ENCODE measurements around the gene MACROH2A2.
A peak's percentile ranks its signal among the peaks of the same experiment; 100 is the strongest.
"Not testable (repeated sequence)": the region's sequence is repeated elsewhere in the genome, so short reads cannot be mapped to it uniquely, and the experiment has no call there.

MACROH2A2 gene

DNA sequence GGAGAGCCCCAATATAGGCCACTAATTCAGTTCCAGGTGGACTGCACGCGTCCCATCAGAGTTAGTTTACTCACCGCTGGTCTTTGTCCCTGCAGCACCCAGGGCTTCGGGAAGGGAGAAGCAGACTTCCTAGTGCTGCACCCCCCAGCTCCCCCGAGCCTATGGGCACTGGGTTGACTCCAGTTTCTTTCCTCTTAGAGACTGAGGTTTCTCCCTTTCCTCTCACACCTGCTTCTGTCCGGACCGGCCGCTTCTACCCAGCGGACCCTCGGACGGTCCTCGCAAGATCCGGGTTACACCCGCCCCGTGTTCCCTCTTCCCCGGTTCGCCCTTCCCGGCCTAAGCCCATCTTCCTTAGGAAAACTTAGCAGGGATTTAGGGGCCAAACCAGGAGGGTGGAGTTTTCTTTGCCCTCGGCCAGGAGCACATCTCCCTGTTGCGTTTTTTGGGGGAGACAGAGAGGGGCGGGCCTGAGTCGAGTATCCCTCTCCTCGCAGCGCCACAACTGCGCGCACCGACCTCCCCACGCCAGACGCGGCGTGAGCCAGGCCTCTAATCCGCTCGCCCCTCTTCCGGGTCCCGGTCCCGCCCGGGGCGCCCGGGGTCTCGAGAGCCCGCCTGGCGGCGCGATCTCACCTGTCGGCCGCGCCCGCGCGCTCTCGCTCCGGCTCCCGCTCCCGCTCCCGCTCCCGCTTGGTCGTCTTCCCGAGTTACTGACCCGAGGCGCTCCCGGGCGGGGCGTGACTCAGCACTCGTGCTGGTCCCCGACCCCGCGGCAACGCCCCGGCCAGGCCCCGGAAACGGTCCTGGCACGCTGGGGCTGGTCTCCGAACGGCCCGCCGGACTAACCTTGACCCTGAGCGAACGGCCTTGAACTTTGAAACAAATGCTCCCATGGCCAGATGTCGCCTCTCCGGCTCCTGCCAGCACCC lies 79.7 kb downstream of the MACROH2A2 start, which contains the start of gene AIFM2:
Gene AIFM2, minus strand, starts transcription at position 728 of the 932 bp plus-strand sequence. CDS start 8,741 bp downstream, outside the sequence.
- DNase-seq, result no peak

DNA sequence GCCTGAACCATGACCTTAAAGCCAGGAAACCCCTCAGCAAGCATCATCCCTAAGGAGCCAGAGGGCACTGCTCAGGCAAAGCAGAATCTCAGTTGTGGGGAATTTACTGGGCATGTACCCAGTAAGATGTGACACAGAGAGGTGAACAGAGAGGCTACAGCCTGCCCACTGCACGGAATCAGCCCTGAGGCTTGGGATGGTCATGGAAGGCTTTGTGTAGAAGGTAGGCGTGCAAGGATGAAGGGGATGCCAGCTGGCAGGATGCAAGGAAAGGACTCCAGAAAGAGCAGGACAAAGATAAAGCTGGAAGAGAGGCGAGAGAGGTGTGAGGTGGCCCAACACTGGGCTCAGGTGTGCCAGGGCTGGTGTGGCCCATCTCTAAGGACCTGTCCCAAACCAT lies 82.4 kb downstream of the MACROH2A2 start:
- DNase-seq, result no peak

DNA sequence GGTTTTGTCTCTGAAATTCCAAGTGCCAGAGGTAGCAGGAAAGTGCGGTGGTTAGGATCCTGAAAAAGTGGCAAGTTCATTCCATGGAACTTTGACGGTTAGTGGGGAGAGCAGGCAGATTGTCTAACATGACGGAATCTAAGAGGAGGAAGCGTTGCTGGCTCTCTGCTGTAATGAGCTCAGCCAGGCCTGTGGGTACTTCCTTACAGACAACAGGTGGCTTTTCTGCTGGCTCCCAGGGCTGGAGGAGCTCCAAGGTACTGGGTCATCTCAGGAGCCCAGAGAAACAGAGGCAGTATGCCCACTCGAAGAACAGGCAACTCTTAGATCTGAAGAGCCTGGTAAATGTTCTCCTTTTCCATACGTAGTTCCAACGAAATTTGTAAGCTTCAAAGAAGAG lies 83.0 kb downstream of the MACROH2A2 start:
- no peak for DNase-seq

DNA sequence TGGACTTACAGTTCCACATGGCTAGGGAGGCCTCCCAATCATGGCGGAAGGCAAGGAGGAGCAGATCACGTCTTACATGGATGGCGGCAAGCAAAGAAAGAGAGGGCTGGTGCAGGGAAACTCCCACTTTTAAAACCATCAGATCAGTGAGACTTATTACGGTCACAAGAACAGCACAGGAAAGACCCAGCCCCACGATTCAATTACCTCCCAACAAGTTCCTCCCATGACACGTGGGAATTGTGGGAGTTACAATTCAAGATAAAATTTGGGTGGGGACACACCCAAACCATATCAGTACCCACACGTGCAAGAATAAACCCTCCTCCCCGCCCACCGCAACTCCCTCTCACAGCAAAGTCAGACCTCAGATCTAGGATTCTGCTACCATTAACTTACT lies 84.5 kb downstream of the MACROH2A2 start:
- DNase-seq, result no peak

DNA sequence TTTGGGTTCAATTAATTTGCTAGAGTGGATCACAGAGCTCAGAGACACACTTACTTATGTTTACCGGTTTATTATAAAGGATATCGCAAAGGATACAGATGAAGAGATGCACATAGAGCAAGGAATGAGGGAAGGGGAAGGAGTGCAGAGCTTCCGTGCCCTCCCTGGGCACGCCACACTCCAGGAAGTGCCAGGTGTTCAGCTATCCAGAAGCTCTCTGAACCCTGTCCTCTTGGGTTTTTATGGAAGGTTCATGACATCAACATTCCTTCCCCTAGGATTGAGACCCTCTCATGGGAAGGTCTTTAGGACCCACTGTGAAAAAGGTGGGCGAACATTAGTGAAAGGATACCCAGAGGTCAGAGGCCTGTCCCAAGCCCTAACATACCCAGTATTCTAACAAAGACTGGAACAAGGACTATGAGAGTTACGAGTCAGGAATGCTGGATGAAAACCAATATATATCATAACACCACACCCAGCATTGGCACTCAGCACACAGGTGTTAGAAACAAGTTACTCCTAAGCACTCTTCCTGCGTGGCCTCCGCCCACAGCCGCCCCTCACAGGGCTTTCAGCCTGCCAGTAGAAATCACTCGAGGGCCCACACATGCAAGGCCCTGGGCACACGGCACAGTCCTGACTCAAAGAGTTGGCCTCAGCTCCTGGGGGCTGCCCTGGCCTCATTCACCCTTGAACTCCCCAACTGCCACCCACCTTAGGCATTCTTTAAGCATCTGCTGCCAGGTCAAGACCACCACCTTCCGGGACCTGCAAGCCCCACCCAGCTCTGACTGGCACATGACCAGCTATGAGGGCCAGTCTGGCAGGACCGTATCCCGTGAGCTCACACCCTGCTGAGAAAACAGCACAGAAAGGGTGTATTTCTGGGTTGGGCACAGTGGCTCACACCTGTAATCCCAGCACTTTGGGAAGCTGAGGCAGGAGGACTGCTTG lies 85.6 kb downstream of the MACROH2A2 start:
- no peak for DNase-seq

DNA sequence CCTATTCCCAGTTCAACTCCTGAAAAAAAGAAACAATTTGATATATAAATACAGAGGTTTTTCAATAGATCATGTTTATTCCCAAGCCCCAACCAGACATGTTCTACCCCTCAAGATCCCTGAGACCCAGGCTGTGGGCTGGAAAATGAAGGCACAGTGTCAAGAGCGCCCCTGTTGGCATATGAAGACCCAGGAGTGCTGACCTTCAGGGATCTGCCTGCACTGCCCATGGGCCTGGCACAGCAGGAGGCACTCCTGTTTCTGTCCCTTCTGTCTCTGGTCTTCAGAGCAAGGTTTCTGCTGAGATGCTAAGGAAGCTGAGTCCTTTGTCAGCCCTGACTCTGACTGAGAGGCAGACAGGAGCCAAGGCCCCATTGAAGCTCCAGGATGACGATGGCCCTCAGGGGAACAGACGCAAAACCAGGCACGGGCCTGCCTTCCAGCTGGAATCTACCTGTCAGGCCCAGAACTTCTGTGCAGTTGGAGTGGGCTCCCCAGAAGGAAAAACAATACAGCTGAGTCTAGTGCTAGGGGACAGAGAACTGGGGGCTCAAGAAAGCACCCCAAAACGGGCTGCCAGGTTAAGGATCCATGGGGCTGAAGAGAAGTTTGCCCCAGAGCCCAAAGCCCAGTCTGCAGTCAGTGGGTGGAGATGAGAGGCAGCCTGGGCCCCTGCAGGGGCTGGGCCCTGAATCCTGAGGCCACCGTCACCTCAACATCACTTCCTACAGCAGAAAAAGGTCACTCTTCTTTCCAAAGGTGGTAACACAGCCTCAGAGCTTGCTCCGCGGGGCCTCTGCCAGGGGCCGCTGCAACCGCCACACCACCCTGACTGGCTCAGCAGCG lies 86.7 kb downstream of the MACROH2A2 start:
- no peak for DNase-seq

DNA sequence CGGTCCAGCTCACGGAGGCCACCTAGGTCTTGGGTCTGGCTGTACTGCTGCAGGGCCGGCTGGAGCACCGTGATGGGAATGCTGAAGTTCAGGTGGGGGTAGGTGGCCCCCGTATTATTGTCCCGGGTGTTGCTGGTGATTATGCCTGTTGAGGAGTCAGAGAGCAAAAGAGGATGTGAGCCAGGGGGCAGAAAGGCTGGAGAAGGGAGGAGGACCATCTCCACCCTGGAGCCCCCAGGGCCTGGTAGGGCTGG lies 87.3 kb downstream of the MACROH2A2 start:
- no peak for DNase-seq

DNA sequence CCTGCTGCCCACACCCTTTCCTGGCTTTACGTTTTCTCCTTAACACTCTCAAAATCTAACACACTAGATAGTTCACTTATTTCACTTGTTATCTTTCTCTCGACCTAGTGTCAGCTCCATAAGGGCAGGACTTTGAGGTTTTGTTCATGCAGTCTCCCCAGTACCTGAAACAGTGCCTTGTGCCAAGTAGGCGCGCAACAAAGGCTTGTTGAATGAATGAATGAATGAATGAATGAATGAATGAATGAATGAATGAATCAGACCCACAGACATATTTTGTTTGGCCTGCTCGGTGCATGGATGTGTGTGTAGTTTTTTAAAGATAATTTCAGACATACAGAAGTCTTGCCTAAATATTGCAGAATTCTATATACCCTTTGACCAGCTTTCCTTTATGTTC lies 87.7 kb downstream of the MACROH2A2 start:
- no peak for DNase-seq

DNA sequence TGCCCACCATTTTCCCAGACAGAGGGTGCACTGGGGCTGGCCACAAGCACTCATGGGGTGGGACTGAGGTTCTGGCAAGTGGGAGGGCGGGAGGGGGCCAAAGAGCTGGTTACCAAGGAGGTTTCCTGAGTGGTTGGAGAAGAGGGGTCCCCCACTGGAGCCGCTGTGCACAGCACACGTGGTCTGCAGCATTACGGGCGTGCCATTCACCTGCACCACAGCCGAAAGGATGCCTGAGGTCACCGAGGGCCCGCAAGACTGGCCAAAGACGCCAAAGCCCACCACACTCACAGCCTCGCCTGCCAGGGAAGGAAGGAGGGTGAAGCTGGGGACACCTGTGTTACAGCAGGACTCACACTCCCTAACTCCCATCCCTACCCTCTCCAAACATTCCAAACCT lies 89.9 kb downstream of the MACROH2A2 start:
- no peak for DNase-seq

DNA sequence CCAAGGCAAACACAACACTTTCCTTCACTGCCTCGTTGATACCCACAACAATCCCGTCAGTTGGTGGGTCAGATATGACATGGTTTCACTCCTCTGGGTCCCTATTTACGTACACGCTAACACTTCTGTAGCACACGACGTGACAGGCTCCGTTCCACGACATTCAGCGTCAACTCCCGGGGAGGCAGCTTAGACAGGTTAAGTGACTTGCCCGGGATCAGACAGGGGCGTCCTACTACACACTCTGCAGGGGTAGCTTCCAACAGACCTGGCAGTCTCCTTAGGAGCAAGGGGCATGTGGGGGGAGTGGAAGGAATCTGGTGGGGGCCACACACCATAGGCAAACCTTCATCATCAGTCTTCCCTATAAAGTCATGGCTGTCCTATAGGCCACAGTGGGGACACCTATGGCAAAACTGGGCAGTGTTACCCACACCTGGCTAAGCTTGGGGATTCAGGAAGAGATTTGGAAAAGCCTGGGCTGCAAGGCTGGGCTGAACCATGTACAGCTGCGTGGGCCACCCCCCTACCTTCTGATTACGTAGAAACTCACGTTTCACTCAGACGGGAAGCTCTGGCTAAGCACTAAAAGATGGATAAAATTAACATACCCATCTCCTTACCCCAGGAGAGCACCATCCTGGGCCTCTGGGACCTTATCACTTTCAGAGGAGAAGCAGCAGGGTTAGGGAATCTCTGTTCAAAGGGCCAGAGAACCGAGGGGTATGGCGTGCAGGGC lies 91.9 kb downstream of the MACROH2A2 start:
- no peak for DNase-seq

DNA sequence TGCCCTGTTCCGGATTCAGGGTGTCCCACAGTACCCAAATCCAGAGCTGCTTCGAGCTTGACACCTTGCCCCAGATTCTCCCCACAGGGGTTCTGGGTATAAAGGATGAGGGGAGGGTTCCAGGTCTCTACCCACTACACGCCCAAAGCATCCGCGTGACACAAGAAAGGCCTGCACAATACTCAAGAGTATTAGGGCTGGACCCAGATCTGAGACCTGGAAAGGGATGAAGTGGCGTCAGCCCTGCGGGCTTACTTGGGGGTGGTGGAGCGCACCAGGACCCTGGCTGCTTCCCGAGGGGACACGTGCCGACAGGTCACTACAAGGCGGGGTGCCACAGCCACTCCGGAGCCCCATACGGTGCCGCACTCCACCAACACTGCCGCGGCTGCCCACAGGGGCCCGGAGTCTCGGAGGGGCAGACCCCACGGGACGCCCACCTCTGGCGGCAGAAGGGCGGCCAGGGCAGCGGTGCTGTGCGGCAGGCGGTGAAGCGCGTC lies 92.6 kb downstream of the MACROH2A2 start:
- no peak for DNase-seq

DNA sequence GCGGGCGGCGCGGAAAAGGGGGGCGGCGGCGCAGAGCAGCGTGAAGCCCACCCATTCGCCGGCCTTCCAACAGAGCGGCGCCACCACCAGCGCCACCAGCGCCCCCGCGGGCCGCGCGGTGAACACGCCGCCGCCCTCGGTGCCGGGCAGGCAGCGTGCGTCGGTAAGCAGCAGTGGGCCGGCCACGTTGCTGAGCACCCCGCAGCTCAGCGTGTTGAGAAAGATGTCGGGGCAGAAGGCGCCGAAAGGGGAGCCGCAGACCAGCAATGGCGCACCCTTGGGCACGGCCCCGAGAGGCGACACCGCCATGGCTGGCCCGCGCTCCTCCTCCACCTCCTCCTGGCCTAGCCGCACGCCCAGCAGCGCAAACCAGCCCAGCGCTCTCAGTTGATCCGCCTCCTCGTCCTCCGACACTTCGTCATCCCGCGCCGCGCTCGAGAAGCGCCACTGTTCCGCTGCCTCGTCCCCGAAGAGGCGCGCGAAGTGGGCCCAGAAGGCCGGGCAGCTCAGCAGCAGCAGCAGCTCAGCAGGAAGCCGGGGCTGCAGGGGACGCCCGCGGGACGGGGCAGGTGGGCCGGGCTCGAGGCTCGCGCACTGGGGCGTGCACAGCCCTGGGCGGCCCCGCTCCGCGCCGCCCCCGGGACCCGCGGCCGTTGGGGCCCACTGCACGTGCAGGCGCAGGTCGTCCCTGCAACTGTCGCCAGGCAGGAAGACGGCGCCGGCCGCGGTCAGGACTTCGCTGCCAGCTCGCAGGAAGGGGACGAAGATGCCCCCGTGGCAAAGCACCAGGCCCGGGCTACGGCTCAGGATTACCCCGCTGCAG lies 93.2 kb downstream of the MACROH2A2 start:
- DNase-seq, result peak; percentile 37

DNA sequence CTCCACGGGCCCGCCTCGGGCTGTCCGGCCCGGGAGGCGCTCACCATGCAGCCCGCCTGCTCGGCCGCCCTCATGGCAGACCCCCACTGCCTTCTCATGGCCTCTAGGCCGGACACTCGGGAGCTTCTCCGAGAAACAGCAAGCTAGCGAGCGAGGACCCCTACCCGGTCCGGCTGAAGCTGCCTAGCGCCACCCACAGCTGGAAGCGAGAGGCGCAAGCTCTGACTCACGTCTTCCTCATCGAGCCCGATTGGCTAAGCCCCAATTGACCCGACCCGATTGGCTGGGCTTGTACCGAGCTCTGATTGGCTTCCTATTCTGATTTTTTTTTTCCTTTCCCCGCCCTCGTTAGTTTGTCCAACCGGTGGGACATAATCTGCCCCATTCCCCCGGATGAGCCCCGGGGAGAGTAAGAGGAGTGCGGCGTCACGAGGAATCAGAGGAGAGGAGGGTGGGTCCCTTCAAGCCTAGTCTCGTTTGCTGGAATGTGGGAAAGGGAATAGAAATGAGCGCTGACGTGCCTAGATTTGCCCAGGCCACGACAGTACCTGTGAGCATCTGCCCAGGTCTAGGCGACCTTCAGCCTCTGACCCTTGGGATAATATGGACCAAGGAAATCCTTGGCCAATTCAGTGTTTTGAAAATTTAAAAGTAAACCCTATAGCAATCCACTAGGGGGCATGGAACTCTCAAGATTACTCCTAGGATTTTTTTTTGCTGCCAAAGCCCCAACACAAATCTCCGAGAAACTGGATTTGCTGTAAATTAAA lies 94.0 kb downstream of the MACROH2A2 start, which contains the start of gene TYSND1:
Gene TYSND1, minus strand, starts transcription at position 212 of the 770 bp plus-strand sequence. Its CDS starts 114 bp downstream, at position 98.
- DNase-seq, result peak; percentile 96

DNA sequence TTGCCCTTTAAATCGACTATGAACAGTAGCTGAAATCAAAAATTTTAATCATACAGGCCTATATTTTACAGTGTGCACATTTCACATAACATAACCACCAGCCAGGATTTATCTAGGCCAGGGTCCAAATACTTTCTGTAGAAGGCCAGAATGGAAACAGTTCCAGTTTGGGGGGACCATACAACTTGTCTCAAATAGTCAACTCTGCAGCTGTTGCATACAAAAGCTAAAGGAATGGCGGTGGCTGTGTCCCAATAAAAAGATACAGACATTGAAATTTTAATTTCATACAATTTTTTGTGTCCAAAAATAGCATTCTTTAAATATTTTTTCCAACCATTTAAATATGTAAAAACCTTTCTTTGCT lies 94.6 kb downstream of the MACROH2A2 start:
- no peak for DNase-seq

DNA sequence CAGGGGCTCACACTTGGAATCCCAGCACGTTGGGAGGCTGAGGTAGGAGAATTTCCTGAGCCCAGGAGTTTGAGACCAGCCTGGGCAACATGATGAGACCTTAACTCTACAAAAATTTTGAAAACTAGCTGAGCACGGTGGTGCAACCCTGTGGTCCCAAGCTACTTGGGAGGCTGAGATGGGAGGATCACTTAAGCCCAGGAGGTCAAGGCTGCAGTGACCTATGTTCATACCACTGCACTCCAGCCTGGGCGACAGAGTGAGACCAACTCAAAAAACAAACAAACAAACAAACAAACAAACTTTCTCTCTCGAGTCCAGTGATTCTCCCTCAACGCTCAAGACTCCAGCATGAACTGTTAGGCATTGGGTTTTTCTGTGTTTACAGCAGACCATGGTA lies 95.9 kb downstream of the MACROH2A2 start:
- no peak for DNase-seq

DNA sequence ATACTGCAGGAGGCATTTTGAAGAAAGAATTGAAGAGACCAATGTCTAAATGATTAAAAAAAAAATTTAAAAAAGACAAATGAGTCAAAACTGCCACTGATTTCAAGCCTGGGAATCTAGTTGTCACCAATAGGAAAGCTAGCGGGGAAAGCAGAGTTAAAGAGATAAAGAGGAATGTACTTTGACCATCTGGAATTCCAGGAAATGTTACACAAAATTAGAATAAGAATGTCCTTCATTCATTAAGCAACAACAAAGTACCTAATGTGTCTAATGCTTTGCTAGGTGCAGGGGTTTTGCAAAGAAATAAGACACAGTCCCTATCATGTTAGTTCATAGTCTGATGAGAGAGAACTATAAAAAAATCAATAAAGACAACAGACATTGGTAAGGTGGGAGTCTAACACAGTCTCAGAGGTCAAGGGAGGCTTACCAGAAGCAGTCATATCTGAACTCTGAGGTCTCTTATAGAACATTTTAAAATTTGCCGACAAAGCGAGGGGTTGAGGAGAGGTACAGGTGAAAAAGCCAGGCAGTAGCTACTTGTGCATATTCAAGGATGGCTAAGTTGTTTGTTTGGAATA lies 102.7 kb downstream of the MACROH2A2 start:
- no peak for DNase-seq

DNA sequence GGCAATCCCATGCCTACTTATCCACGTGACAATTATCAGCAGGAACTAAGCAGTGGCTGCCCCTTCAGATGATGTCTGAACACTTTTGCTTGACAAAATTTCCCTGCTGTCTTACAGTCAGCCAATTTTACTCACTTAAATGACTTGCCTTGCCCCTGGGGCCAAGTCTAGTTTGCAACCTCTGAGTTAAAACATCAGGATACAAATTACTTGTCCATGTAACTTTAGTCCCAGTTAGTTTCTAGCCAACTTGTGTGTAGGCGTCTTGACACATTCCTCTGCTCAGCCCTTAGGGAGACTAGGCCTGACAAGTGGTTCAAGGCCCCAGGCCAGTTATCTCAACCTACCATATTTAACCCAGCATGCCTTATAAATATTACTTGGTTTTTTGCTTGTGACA lies 105.5 kb downstream of the MACROH2A2 start:
- DNase-seq, result no peak

DNA sequence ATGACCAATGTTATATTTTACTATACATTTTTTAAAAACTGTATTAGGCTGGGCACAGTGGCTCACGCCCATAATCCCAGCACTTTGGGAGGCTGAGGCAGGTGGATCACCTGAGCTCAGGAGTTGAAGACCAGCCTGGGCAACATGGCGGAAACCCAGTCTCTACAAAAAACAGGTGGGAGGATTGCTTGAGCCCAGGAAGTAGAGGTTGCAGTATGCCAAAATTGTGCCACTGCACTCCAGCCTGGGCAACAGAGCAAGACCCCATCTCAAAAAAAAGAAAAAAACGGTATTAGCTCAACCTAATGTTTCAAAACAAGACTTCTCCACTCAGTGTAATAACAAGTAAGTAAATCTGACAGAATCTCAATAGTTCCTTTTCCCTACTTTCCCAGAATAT lies 106.7 kb downstream of the MACROH2A2 start:
- DNase-seq, result not testable (repeated sequence)

DNA sequence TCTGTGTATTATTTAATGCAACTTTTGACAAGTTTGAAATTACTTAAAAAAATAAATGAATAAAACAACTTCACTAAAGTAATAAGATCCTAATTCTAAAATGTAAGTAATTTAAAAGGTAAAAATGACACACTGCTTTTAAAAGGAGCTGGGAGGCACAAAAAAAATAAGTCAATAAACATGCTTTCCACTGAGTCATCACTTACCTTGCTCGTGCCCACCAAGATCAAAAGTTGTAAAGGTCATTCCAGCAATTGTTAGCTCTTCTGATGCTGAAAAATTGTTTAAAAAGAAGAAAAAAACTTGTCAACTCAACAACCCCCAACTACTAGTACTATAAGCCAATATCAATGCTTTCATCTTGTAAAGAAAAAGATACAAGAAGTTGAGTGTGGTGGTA lies 108.2 kb downstream of the MACROH2A2 start:
- no peak for DNase-seq

Measured in NCI-H1694 treated with DMSO at 0.1 percent for 48 hours (cell line).